Measurements from ENCODE around the gene CTBP2. TPM values are rescaled to one million over a fixed set of nuclear protein-coding genes. Genes with fewer than 3 reads are reported as not detected.

CTBP2 gene
- total and polyA plus RNA-seq, 8 donors = 71.2 to 90.0 (median 84.1) TPM

GRCh38 chr10:125158601-125159485, 1.5 kb downstream of the CTBP2 start:
- Histone ChIP-seq H3K27ac (peak overlapping the region; percentile 97), H3K9me3 (no peaks in the 10 kb centered on the region), H3K27me3 (peaks cover 0 to 15% of the 10 kb centered on the region in 2 donors), H3K36me3 (no peaks in the 10 kb centered on the region), H3K4me3 (peak overlapping the region; percentile 64 to 83), H3K4me1 (peaks cover 33 to 50% of the 10 kb centered on the region in 2 donors)
- no peak for TF ChIP-seq CTCF (IDR thresholded peaks at IDR 0.05)
- ATAC-seq = peak; percentile 13
- intact Hi-C loops (cut with DNase I) = loop anchor here in 1 of 2 donors (10.0 kb wide), 1 partner anchor 104 kb away; no protein-coding TSS in a partner anchor
- DNase-seq = peak in 3 of 4 donors; percentile 52 to 91 (median 71)

GRCh38 chr10:125158275-125158600, 2.1 kb downstream of the CTBP2 start:
- DNase-seq (no peak), ATAC-seq (no peak)
- no peaks in the 10 kb centered on the region for H3K36me3 ChIP-seq
- intact Hi-C loops (cut with DNase I) = loop anchor here in 1 of 2 donors (10.0 kb wide), 1 partner anchor 103 kb away; no protein-coding TSS in a partner anchor
- no peaks in the 10 kb centered on the region for H3K9me3 ChIP-seq
- peak overlapping the region; percentile 64 to 83 for H3K4me3 ChIP-seq
- no peak for TF ChIP-seq CTCF (IDR thresholded peaks at IDR 0.05)
- peaks cover 0 to 15% of the 10 kb centered on the region in 2 donors for H3K27me3 ChIP-seq
- H3K27ac ChIP-seq = peak overlapping the region; percentile 97
- H3K4me1 ChIP-seq = peaks cover 37 to 57% of the 10 kb centered on the region in 2 donors

- peak overlapping the region; percentile 64 to 83 for H3K4me3 ChIP-seq
- DNase-seq = peak in 1 of 4 donors; percentile 51
Measured at GRCh38 chr10:125157505-125157904, 2.9 kb downstream of the CTBP2 start.

GRCh38 chr10:125156739-125157480, 3.5 kb downstream of the CTBP2 start:
- DNase-seq = no peak
- H3K4me3 ChIP-seq = peak overlapping the region; percentile 64 to 83
- intact Hi-C loops (cut with DNase I) = loop anchor here in 1 of 2 donors (10.0 kb wide), 1 partner anchor 102 kb away; no protein-coding TSS in a partner anchor
- peak overlapping the region; percentile 97 for H3K27ac ChIP-seq
- no peak for ATAC-seq
- no peaks in the 10 kb centered on the region for H3K36me3 ChIP-seq
- H3K9me3 ChIP-seq = no peaks in the 10 kb centered on the region
- H3K27me3 ChIP-seq = peaks cover 0 to 8% of the 10 kb centered on the region in 2 donors
- peaks cover 38 to 66% of the 10 kb centered on the region in 2 donors for H3K4me1 ChIP-seq
- TF ChIP-seq CTCF (IDR thresholded peaks at IDR 0.05) = no peak

More at GRCh38 chr10:125157505-125157904, 2.9 kb downstream of the CTBP2 start:
- Histone ChIP-seq H3K27me3 (peaks cover 0 to 14% of the 10 kb centered on the region in 2 donors), H3K36me3 (no peaks in the 10 kb centered on the region), H3K9me3 (no peaks in the 10 kb centered on the region), H3K27ac (peak overlapping the region; percentile 97), H3K4me1 (peaks cover 38 to 64% of the 10 kb centered on the region in 2 donors)
- no peak for ATAC-seq
- no peak for TF ChIP-seq CTCF (IDR thresholded peaks at IDR 0.05)
- intact Hi-C loops (cut with DNase I) = loop anchor here in 1 of 2 donors (10.0 kb wide), 1 partner anchor 103 kb away; no protein-coding TSS in a partner anchor

Data from left lung (tissue), 10 donors.